Kidney epithelial cell (primary cell): ENCODE results near the gene OAT. TPM values are rescaled to one million over a fixed set of nuclear protein-coding genes. Genes with fewer than 3 reads are reported as not detected.
A peak's percentile ranks its signal among the peaks of the same experiment; 100 is the strongest.

ENCODE experiments used
- DNase-seq: peaks from one replicate; pipeline ENCODE4 v3.0.0-alpha.2; 2010; ENCODE audit warnings: low read depth
- H3K27me3 ChIP-seq: 2 replicates; pipeline ENCODE4 v1.6.0; 2011; ENCODE audit warnings: low read length; ENCODE audit not compliant: control insufficient read depth, insufficient read depth
- H3K36me3 ChIP-seq: 2 replicates; pipeline ENCODE4 v1.5.1; 2011; ENCODE audit warnings: low read length; ENCODE audit not compliant: control insufficient read depth, insufficient read depth
- H3K4me3 ChIP-seq: 2 replicates; pipeline ENCODE4 v1.5.1; 2011; ENCODE audit warnings: low read depth, mild to moderate bottlenecking, control low read depth, low read length
- total RNA-seq: library from RNA; depleted of rRNA; stranded (reverse); fragments of >200 nt; gene quantifications from 2 replicates; pipeline ENCODE4 v1.2.3, GENCODE V29; 2015
- TF ChIP-seq, protein P1 (sequence below): IDR thresholded peaks from 2 replicates; pipeline ENCODE4 v1.5.1; 2011; ENCODE audit warnings: mild to moderate bottlenecking, moderate library complexity, low read length, control low read depth, inconsistent platforms; ENCODE audit not compliant: insufficient read depth, poor library complexity, severe bottlenecking

The OAT gene
- total RNA-seq, 1 donor from 2014 or later = 64.8 TPM

DNA sequence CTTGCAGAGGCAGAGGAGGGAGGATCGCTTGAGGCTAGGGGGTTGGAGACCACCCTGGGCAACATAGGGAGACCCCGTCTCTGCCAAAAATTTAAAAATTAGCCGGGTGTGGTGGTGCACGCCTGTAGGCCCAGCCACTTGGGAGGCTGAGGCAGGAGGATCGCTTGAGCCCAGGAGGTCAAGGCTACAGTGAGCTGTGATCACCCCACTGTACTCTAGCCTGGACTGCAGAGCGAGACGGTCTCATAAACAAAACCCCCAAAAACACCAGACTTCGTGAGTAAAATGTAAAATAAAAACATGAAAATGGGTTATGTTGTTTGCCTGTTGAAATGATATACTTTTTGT is 43.6 kb upstream of the OAT start:
- Histone ChIP-seq H3K27me3 (no peaks in the 10 kb centered on the region), H3K36me3 (no peaks in the 10 kb centered on the region), H3K4me3 (peak overlapping the region; percentile 87)
- TF ChIP-seq, protein P1, sequence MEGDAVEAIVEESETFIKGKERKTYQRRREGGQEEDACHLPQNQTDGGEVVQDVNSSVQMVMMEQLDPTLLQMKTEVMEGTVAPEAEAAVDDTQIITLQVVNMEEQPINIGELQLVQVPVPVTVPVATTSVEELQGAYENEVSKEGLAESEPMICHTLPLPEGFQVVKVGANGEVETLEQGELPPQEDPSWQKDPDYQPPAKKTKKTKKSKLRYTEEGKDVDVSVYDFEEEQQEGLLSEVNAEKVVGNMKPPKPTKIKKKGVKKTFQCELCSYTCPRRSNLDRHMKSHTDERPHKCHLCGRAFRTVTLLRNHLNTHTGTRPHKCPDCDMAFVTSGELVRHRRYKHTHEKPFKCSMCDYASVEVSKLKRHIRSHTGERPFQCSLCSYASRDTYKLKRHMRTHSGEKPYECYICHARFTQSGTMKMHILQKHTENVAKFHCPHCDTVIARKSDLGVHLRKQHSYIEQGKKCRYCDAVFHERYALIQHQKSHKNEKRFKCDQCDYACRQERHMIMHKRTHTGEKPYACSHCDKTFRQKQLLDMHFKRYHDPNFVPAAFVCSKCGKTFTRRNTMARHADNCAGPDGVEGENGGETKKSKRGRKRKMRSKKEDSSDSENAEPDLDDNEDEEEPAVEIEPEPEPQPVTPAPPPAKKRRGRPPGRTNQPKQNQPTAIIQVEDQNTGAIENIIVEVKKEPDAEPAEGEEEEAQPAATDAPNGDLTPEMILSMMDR = no peak
- no peak for DNase-seq

DNA sequence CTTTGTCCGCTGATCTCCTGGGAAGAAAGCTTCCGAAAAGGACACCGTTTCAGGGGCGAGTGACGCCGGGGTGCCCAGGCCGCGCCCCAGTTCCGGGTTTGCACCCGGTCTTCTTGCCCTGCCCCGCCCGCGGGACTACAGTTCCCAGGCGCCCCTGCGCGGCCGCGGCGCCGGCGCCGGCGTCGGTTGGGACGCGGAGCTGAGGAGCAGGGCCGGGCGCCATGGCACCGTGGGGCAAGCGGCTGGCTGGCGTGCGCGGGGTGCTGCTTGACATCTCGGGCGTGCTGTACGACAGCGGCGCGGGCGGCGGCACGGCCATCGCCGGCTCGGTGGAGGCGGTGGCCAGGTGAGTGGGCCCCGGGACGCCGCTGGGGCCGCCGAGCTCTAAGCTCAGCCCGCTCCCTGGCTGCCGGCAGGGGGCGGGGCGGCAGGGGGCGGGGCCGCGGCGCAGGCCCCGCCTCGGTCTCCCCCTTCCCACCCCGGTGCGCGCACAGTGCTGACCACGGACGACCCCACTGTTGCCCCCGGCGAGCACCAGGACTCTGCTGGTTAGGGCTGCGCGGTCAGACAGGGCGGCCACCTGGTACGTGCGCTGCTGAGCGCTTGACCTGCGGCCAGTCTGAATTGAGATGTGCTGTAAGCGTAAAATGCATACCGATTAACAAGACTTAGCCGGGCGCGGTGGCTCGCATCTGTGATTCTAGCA is 43.1 kb upstream of the OAT start, which contains the start of gene LHPP:
Gene LHPP (plus strand): TSS at position 182 of the 706 bp plus-strand sequence. CDS start 40 bp downstream, at position 222.
- Histone ChIP-seq H3K27me3 (peaks cover 2% of the 10 kb centered on the region), H3K36me3 (no peaks in the 10 kb centered on the region), H3K4me3 (peak within 1 kb of the TSS; percentile 87)
- TF ChIP-seq, protein P1 = no peak
- DNase-seq = peak; percentile 14

DNA sequence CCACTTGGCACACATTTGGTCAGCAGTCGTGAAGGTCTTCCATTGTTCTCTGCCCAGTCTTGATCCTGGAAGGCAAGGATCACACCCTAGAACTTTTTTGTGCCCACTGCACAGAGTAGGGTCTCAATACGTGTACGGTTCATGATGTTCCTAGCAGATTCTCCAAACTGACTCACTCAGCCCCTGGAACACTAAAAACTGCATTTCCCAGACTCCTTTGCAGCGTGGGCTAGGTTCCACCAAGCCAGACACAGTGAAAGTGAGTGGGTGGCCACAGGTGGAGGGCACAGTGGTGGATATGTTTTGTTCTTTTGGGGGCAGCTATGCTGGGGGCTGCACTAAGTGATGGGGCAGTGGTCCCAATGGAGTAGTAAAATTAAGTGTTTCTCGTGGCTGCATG is 41.4 kb upstream of the OAT start:
- Histone ChIP-seq H3K27me3 (peaks cover 9% of the 10 kb centered on the region), H3K36me3 (no peaks in the 10 kb centered on the region), H3K4me3 (no peak overlapping the region)
- DNase-seq = no peak
- TF ChIP-seq, protein P1 = no peak

DNA sequence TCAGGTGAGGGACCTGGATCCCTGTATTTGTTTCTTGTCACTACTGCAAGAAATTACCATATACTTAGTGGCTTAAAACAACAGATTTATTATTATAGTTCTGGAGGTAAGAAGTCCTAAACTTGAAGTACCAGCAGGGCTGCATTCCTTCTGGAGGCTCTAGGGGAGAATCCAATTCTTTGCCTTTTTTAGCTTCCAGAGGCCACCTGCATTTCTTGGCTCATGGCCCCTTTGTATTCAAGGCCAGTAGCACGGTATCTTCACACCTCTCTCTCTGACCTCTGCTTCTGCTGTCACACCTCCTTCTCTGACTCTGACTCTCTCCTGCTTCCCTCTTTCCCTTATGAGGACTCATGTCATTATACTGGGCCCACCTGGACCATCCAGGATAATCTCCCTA is 40.7 kb upstream of the OAT start:
- no peak for DNase-seq
- TF ChIP-seq, protein P1 = no peak
- peaks cover 16% of the 10 kb centered on the region for H3K27me3 ChIP-seq
- no peaks in the 10 kb centered on the region for H3K36me3 ChIP-seq
- no peak overlapping the region for H3K4me3 ChIP-seq

DNA sequence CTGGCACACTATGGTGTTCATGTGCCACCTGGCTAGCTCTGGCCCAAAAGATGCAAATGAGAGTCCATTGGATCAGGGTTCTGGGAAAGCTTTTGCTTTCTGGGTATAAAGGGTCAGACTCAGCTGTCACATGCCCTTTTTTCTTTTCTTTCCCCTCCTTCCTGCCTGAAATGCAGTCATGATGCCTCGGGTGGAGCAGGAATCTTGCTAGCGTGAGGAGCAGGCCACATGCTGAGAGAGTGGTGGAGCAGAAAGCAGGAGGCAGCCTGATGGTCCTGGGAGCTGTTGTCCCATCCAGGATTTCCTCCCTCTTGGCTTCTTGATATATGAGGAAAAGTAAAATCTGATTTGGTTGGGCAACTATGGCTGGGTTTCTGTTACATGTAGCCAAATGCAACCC is 40.2 kb upstream of the OAT start:
- peaks cover 16% of the 10 kb centered on the region for H3K27me3 ChIP-seq
- TF ChIP-seq, protein P1 = no peak
- no peak overlapping the region for H3K4me3 ChIP-seq
- H3K36me3 ChIP-seq = no peaks in the 10 kb centered on the region
- no peak for DNase-seq

DNA sequence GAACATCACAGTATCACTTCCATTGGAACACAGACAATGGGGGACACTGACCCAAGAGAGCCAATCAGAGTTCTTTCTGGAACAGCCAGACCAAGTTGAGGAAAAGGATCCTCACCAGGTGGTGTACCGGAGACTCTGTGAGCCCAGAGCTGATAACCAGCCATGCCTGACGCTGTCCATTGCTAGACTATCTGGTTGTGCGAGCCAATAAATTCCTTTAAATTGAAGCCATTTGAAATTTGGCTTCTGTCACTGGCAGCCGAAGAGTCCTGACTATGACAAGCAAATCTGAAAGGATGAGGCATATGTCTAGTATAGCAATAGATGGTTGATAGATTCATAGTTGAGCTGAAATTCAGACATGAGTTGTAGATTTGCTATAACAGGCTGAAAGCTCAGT is 39.8 kb upstream of the OAT start:
- H3K27me3 ChIP-seq = peaks cover 16% of the 10 kb centered on the region
- no peak for DNase-seq
- no peak overlapping the region for H3K4me3 ChIP-seq
- TF ChIP-seq, protein P1 = no peak
- H3K36me3 ChIP-seq = no peaks in the 10 kb centered on the region
